Activated T-helper 1 cell treated with Interleukin-2 at 50 U/mL for 16 hours (primary cell): ENCODE data around the gene RCVRN.

ENCODE experiments used
- DNase-seq: peaks from one replicate; pipeline ENCODE4 v3.0.0-alpha.2; 2020; ENCODE audit warnings: low read depth

The RCVRN gene

DNA sequence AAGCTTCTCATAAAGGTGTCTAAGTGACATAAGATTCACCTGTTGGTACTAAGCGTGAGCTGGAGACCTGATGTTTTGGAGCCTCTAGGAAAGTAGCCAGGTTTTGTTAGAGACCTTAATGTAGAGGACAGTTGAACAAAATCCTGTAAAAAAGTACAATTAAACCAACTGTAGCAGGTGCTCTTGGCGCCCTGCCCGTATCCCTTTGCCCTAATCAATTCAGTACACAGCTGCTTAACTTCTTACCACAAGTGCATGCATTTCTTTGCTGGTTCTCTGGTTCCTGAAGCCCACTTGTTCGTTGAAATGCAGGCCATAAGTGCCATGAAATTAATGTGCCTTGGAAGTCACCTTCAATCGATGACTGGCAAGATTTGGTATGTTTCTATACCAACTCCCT lies 54.9 kb downstream of the RCVRN start:
- DNase-seq, result no peak
